Upper lobe of right lung (tissue), 1 donor: ENCODE measurements around the gene MYLK. TPM values are rescaled to one million over a fixed set of nuclear protein-coding genes. Genes with fewer than 3 reads are reported as not detected.

Experiments used
- ATAC-seq: fragments of 200-7000 bp; cut with Tn5 transposase; one replicate; pipeline ENCODE4 v1.9.1; 2020; ENCODE audit warnings: mild to moderate bottlenecking, moderate library complexity
- DNase-seq: peaks from one replicate; pipeline ENCODE4 v3.0.0-alpha.2; 2020
- H3K27ac ChIP-seq: fragments of 200-600 bp; one replicate; pipeline ENCODE4 v1.8.0; 2022
- H3K27me3 ChIP-seq: fragments of 200-600 bp; one replicate; pipeline ENCODE4 v1.8.0; 2022; ENCODE audit warnings: mild to moderate bottlenecking
- H3K36me3 ChIP-seq: fragments of 200-600 bp; one replicate; pipeline ENCODE4 v1.8.0; 2022
- H3K4me1 ChIP-seq: fragments of 200-600 bp; one replicate; pipeline ENCODE4 v1.8.0; 2022
- H3K4me3 ChIP-seq: fragments of 200-600 bp; one replicate; pipeline ENCODE4 v1.8.0; 2022; ENCODE audit warnings: mild to moderate bottlenecking
- H3K9me3 ChIP-seq: fragments of 200-600 bp; one replicate; pipeline ENCODE4 v1.8.0; 2022
- CTCF ChIP-seq: fragments of 200-600 bp; IDR thresholded peaks from one replicate; pipeline ENCODE4 v1.8.0; 2022; ENCODE audit warnings: antibody characterized with exemption
- intact Hi-C: fragments of 100-400 bp; cut with DNase I; formaldehyde crosslinking; loops from one replicate; pipeline ENCODE4 v1.11.0; 2022
- total RNA-seq: library from RNA; stranded (reverse); fragmentation: NEBNext Ultra II Directional; extraction: Animal tissue kit (Norgen Biotek cat#: 25700); gene quantifications from one replicate; pipeline ENCODE4 v1.2.1, GENCODE V29; 2021
- donor health status: DM: no; HTN: yes; CAD: no; lungs with severe emphysema.

Gene MYLK
- total RNA-seq, 1 donor from 2014 or later = 248 TPM

- no peaks in the 10 kb centered on the region for H3K36me3 ChIP-seq
- ATAC-seq (peak; percentile 33), DNase-seq (no peak)
- intact Hi-C loops = no loop called here
- H3K4me3 ChIP-seq = peak overlapping the region; percentile 43
- TF ChIP-seq CTCF = no peak
- H3K27ac ChIP-seq = peak overlapping the region; percentile 56
- peaks cover 4% of the 10 kb centered on the region for H3K4me1 ChIP-seq
- H3K27me3 ChIP-seq = no peaks in the 10 kb centered on the region
- H3K9me3 ChIP-seq = no peaks in the 10 kb centered on the region
These were observed 84.4 kb downstream of the MYLK start for GRCh38 chr3:123799544-123800361.

- ATAC-seq (peak; percentile 61), DNase-seq (no peak)
- Histone ChIP-seq H3K36me3 (no peaks in the 10 kb centered on the region), H3K4me3 (peak overlapping the region; percentile 43), H3K9me3 (no peaks in the 10 kb centered on the region), H3K4me1 (peaks cover 4% of the 10 kb centered on the region), H3K27me3 (no peaks in the 10 kb centered on the region), H3K27ac (peak overlapping the region; percentile 68)
- intact Hi-C loops = no loop called here
- TF ChIP-seq CTCF = no peak
These were observed 85.6 kb downstream of the MYLK start for GRCh38 chr3:123798550-123798949.

GRCh38 chr3:123795471-123796251, 88.5 kb downstream of the MYLK start:
- TF ChIP-seq CTCF = no peak
- ATAC-seq (no peak), DNase-seq (no peak)
- no peaks in the 10 kb centered on the region for H3K27me3 ChIP-seq
- intact Hi-C loops = no loop called here
- H3K36me3 ChIP-seq = no peaks in the 10 kb centered on the region
- no peaks in the 10 kb centered on the region for H3K4me1 ChIP-seq
- H3K27ac ChIP-seq = no peak overlapping the region
- H3K9me3 ChIP-seq = no peaks in the 10 kb centered on the region
- no peak overlapping the region for H3K4me3 ChIP-seq

GRCh38 chr3:123793425-123793824, 90.7 kb downstream of the MYLK start:
- H3K27ac ChIP-seq = no peak overlapping the region
- H3K4me3 ChIP-seq = no peak overlapping the region
- no peak for TF ChIP-seq CTCF
- H3K36me3 ChIP-seq = no peaks in the 10 kb centered on the region
- no peaks in the 10 kb centered on the region for H3K4me1 ChIP-seq
- H3K27me3 ChIP-seq = no peaks in the 10 kb centered on the region
- no peak for DNase-seq
- no peaks in the 10 kb centered on the region for H3K9me3 ChIP-seq
- intact Hi-C loops = no loop called here
- no peak for ATAC-seq

- Histone ChIP-seq H3K4me1 (no peaks in the 10 kb centered on the region), H3K27ac (no peak overlapping the region), H3K36me3 (no peaks in the 10 kb centered on the region), H3K4me3 (no peak overlapping the region), H3K27me3 (no peaks in the 10 kb centered on the region), H3K9me3 (no peaks in the 10 kb centered on the region)
- no peak for TF ChIP-seq CTCF
- peak; percentile 73 for ATAC-seq
- no peak for DNase-seq
- intact Hi-C loops = no loop called here
These were observed 91.5 kb downstream of the MYLK start for GRCh38 chr3:123792473-123793201.
